22Rv1 (cell line): ENCODE data around the gene GTF2I.
"Not testable (repeated sequence)": the region's sequence is repeated elsewhere in the genome, so short reads cannot be mapped to it uniquely, and the experiment has no call there.

ENCODE experiments used
- ZFX ChIP-seq: fragments of 450-650 bp; IDR thresholded peaks from 2 replicates; pipeline ENCODE4 v1.6.1; 2017; ENCODE audit warnings: antibody characterized with exemption, borderline replicate concordance
- TF ChIP-seq, protein P1 (sequence below): fragments of 450-650 bp; IDR thresholded peaks from 2 replicates; pipeline ENCODE4 v1.5.1; 2017; ENCODE audit warnings: mild to moderate bottlenecking

DNA sequence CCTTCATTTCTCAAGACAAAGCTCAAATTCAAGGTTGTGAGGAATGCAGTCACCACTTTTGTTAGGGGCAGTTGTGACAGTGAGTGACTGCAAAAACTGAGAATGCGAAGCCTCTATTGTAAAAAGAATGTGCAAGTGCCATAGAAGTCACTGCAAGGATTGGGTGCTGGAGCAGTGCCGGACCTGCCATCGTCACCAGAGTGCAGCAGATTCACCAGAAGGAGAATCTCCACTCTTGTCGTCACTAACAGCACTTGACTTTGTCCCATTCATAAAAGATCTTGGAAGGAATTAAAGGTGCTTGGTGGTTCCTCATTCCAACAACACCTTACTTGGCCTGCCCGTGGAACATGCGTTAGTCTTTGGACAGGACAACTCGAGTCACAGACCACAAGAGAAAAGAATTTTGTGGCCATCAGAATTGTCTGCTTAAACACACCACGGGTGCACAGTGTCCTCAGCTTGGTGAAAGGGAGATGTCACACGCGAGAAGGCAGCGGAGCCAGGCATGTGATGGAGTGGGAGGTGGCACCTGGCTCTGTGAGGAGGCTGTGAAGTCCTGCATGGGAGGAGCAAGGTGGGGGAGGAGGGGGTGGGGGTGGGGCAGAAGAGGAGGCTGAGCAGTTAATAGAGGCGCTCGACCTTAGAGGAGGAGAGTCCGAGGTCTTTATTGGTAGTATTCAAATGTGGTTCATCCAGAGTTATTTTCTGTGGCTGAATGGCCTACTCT, 82.6 kb downstream of the GTF2I start:
- TF ChIP-seq, protein P1, sequence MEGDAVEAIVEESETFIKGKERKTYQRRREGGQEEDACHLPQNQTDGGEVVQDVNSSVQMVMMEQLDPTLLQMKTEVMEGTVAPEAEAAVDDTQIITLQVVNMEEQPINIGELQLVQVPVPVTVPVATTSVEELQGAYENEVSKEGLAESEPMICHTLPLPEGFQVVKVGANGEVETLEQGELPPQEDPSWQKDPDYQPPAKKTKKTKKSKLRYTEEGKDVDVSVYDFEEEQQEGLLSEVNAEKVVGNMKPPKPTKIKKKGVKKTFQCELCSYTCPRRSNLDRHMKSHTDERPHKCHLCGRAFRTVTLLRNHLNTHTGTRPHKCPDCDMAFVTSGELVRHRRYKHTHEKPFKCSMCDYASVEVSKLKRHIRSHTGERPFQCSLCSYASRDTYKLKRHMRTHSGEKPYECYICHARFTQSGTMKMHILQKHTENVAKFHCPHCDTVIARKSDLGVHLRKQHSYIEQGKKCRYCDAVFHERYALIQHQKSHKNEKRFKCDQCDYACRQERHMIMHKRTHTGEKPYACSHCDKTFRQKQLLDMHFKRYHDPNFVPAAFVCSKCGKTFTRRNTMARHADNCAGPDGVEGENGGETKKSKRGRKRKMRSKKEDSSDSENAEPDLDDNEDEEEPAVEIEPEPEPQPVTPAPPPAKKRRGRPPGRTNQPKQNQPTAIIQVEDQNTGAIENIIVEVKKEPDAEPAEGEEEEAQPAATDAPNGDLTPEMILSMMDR: not testable (repeated sequence)
- not testable (repeated sequence) for TF ChIP-seq ZFX
